Measurements from ENCODE around the gene CORO2B.

DNA sequence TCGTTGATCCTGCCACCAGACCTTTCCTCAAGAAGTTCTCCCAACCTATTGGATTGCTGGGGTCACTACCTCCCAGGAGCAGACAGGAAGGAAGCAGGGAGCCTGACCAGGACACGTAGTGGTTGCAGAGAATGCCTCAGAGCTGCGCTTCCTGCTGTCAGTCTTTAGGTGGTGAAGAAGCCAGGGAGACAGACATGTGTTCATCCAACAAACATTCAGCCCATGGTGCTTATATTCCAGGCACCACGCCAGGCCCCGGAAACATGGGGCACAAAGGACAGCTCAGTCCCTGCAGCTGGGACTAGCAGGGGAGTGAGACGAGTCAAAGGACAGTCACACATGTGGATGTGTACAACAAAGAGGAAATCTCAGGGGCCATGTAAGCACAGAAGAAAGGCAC lies 26.0 kb upstream of the CORO2B start:
- TF ChIP-seq, protein P1, sequence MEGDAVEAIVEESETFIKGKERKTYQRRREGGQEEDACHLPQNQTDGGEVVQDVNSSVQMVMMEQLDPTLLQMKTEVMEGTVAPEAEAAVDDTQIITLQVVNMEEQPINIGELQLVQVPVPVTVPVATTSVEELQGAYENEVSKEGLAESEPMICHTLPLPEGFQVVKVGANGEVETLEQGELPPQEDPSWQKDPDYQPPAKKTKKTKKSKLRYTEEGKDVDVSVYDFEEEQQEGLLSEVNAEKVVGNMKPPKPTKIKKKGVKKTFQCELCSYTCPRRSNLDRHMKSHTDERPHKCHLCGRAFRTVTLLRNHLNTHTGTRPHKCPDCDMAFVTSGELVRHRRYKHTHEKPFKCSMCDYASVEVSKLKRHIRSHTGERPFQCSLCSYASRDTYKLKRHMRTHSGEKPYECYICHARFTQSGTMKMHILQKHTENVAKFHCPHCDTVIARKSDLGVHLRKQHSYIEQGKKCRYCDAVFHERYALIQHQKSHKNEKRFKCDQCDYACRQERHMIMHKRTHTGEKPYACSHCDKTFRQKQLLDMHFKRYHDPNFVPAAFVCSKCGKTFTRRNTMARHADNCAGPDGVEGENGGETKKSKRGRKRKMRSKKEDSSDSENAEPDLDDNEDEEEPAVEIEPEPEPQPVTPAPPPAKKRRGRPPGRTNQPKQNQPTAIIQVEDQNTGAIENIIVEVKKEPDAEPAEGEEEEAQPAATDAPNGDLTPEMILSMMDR (CRISPR knock-in tag; IDR thresholded peaks at IDR 0.05) = no peak
- TF ChIP-seq, protein P2, sequence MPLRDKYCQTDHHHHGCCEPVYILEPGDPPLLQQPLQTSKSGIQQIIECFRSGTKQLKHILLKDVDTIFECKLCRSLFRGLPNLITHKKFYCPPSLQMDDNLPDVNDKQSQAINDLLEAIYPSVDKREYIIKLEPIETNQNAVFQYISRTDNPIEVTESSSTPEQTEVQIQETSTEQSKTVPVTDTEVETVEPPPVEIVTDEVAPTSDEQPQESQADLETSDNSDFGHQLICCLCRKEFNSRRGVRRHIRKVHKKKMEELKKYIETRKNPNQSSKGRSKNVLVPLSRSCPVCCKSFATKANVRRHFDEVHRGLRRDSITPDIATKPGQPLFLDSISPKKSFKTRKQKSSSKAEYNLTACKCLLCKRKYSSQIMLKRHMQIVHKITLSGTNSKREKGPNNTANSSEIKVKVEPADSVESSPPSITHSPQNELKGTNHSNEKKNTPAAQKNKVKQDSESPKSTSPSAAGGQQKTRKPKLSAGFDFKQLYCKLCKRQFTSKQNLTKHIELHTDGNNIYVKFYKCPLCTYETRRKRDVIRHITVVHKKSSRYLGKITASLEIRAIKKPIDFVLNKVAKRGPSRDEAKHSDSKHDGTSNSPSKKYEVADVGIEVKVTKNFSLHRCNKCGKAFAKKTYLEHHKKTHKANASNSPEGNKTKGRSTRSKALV (CRISPR knock-in tag; IDR thresholded peaks at IDR 0.05) = no peak
- TF ChIP-seq RXRA (CRISPR knock-in tag; IDR thresholded peaks at IDR 0.05) = no peak
- TF ChIP-seq POLR2AphosphoS5 (IDR thresholded peaks at IDR 0.05; ENCODE audit: low read depth, low read length) = no peak
- no peak for TF ChIP-seq ASH2L (IDR thresholded peaks at IDR 0.05; ENCODE audit: insufficient read length, low read depth, low read length)

All from HepG2 (cell line).